A172 (cell line): Measurements from ENCODE around the gene NFKBIB. TPM values are rescaled to one million over a fixed set of nuclear protein-coding genes. Genes with fewer than 3 reads are reported as not detected.
A peak's percentile ranks its signal among the peaks of the same experiment; 100 is the strongest.
"Not testable (repeated sequence)": the region's sequence is repeated elsewhere in the genome, so short reads cannot be mapped to it uniquely, and the experiment has no call there.

ENCODE experiments used
- DNase-seq: peaks from one replicate; pipeline ENCODE4 v3.0.0-alpha.2; 2015; ENCODE audit warnings: low spot score
- total RNA-seq: library from RNA; depleted of rRNA; stranded (reverse); fragments of >200 nt; shearing (Covaris generic); gene quantifications from 2 replicates; pipeline ENCODE4 v1.2.3, GENCODE V29; 2014; rRNA removed

Gene NFKBIB, protein sequence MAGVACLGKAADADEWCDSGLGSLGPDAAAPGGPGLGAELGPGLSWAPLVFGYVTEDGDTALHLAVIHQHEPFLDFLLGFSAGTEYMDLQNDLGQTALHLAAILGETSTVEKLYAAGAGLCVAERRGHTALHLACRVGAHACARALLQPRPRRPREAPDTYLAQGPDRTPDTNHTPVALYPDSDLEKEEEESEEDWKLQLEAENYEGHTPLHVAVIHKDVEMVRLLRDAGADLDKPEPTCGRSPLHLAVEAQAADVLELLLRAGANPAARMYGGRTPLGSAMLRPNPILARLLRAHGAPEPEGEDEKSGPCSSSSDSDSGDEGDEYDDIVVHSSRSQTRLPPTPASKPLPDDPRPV
- total RNA-seq = 16.3 and 17.1 TPM in 2 replicates

DNA sequence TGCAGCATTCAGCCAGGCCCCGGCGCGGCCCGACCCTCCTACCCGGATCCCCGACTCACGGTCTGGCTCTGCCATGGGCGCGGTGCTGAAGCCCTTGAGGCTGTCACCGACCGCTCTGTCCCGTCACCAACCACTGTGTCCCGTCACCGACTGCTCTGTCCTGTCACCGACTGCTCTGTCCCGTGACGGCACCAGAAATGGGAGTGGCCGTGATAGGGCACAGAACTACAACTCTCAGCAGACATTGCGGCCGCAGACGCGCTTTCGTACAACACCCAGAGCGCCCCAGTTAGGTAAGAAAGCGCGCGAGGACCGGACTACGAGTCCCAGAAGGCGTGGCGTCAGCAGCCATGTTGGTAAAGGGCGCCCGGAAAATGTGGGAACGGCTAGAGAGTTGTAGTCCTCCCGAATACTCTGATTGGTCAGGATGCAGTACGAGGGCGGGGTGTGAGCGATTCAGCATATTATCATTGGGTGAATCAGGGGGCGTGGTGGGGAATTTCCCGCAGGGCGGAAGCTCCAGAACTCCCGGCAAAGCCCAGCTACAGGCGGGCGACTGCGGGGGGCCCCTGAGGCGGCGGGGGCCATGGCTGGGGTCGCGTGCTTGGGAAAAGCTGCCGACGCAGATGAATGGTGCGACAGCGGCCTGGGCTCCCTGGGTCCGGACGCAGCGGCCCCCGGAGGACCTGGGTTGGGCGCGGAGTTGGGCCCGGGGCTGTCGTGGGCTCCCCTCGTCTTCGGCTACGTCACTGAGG, at the start of gene NFKBIB, which contains the start of gene SIRT2:
Gene NFKBIB (plus strand): TSS at position 523 of the 755 bp plus-strand sequence. CDS start 64 bp downstream, at position 587.
Gene SIRT2 (minus strand): TSS at position 172 of the 755 bp plus-strand sequence. CDS start 97 bp downstream, at position 75.
- DNase-seq = peak; percentile 100

DNA sequence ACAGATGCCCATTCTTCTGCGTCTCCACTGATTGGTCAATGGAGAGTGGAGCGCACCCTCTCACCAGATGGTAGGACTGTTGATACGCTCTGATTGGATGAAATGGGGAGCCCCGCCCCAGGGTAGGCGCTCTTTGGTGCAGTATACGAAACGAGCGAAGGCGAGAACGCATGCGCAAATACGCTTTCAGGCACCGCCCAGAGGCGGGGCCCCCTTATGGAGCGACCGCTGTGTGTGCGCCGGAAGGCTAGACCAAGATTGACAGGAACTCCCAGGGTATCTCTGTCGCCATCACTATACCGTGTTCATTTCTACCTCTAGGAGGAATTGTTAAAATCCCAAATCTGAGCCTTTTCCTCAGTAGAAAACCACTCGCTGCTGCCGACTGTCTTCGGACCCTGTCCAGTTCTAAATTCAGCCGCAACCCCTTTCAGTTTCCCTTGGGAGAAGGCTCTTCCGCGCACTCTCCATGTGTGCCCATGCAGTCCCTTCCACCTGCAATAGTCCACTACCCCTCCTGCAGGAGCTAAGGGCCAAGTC, 49.3 kb upstream of the NFKBIB start:
- DNase-seq = no peak

DNA sequence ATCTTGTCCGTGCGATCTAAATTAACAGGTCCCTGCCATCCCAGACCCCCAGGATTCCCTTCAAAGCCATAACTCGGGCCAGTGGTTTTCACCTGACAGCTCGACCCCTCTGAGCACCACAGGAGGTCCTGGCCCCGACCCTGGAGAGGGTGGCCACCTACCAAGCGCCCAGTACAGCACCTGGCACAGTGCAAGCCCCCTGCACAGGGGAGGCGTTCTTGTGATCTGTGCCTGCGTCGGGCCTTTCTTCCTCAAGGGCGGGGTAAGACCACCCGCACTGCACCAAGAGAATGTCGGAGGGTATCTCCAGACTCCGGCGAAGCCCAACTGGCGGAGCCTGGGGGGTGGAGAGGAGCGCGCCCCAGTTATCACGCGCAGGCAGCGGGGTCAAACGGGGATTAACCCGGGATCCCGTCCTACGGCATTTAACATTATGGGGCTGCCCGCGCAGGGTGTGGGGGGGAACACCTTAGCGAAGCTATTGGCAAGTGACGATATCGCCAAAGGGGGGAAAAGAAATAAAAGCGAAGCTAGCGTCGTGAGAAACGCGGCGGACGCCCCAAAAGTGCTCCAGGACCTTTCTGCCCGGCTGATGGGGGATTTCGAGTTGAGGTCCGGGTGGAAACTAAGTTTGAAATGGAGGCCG, 48.7 kb upstream of the NFKBIB start:
- no peak for DNase-seq

DNA sequence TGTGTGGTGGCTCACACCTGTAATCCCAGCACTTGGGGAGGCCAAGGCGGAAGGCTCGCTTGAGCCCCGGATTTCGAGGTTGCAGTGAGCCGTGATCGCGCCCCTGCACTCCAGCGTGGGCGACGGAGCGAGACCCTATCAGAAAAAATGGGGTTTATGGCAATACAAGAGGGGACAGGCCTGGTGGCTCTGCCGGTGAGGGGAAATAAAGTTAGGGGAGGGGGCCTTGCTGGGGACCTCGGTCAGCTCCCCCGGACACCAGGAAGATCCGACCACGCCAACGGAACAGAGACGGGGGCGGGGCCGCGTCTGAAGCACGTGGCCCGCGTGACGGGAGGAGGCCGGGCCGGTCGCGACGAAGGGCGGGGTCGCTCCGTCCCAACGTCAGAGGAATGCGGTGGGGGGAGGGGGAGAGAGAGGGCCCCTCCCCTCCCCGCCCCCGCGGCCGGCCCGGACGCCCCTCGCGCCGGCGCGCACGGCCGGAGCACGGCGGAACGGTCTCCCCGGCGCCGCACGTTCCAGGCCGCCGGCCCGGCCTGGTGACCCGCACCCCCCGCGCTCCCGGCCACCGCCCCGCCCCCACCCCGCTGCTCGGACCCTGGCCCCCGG, 48.0 kb upstream of the NFKBIB start:
- DNase-seq = peak; percentile 79

DNA sequence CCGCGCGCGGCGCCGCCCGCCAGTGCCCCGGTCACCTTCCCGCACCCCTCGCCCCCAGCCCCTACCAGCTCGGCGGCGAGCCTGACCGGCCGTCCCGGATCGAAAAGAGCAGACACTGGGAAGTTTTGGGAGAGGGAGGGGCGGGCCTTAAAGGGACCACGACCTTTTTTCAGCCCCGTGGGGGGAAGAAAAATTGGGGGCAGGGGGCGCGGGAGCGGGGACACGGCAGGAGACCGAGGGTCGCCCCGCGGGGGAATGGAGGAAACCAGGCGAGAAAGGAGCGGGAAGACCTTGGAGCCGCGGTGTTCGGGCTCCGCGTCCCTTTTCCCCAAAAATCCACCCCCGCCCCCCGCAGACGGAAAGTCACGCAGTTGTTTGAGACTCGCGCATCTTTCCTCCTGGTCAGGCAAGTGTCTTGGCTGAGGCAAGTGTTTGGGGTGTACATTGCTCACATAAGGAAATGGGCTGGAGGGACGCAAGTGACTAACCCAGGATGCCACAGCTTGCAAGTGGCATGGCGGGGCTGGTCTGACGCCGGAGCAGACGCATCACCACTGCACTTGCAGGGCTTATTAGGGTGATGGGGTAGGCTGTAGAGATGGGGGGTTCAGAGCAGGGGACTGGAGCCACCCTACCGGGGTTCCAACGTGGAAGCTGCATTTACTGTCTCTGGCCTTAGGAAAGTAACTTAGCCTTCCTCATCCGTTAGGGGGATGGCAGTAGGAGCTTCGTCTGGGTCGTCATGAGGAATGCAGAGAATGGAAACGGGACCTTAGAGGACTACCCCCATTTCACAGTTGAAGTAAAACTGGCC, 47.3 kb upstream of the NFKBIB start:
- DNase-seq = peak; percentile 72

DNA sequence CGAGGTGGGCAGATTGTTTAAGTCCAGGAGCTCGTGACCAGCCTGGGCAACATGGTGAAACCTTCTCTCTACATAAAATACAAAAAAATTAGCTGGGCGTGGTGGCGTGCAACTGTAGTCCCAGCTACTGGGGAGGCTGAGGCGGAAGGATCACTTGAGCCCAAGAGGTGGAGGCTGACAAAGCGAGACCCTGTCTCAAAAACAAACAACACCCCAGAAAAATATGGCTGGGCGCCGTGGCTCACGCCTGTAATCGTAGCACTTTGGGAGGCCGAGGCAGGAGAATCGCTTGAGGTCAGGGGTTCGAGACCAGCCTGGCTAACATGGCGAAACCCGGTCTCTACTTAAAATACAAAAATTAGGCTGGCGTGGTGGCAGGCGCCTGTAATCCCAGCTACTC, 46.6 kb upstream of the NFKBIB start:
- no peak for DNase-seq

DNA sequence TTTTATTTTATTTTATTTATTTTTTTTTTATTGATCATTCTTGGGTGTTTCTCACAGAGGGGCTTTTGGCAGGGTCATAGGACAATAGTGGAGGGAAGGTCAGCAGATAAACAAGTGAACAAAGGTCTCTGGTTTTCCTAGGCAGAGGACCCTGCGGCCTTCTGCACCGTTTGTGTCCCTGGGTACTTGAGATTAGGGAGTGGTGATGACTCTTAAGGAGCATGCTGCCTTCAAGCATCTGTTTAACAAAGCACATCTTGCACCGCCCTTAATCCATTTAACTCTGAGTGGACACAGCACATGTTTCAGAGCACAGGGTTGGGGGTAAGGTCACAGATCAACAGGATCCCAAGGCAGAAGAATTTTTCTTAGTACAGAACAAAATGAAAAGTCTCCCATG, 44.8 kb upstream of the NFKBIB start:
- DNase-seq = not testable (repeated sequence)

DNA sequence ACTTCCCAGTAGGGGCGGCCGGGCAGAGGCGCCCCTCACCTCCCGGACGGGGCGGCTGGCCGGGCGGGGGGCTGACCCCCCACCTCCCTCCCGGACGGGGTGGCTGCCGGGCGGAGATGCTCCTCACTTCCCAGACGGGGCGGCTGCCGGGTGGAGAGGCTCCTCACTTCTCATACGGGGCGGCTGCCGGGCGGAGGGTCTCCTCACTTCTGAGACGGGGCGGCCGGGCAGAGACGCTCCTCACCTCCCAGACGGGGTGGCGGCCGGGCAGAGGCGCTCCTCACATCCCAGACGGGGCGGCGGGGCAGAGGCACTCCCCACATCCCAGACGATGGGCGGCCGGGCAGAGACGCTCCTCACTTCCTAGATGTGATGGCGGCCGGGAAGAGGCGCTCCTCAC, 44.0 kb upstream of the NFKBIB start:
- DNase-seq = not testable (repeated sequence)

DNA sequence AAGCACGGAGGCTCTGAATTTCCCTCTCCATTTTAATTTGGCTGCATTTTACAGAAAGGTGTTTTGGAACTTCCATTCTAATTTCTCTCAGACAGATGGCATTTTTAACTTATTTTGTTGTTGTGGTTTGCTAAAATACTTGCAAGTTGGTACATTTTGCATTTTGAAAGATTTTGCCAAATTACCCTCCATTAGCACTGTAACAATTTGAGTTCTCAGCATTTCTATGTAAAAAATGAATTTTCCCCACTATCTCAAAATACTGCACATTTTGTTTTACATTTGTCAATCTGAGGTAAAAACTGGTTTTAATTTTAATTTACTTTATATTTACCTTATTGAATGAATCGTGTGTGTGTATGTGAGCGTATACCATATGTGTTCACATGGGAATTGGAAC, 43.0 kb upstream of the NFKBIB start:
- DNase-seq = no peak

DNA sequence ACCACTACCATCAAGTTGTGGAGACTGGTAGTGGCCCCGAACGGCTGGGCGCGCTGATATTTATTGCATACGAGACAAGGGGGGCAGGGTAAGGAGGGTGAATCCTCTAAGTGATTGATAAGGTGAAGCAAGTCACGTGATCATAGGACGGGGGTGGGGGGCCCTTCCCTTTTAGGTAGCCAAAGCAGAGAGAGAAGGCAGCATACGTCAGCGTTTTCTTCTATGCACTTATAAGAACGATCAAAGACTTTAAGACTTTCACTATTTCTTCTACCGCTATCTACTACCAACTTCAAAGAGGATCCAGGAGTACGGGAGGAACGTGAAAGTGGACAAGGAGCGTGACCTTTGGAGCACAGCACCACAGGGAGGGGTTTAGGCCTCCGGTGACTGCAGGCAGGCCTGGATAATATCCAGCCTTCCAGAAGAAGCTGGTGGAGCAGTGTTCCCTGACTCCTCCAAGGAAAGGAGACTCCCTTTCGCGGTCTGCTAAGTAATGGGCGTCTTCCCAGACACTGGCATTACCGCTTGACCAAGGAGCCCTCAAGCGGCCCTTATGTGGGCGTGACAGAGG, 40.1 kb upstream of the NFKBIB start:
- DNase-seq = not testable (repeated sequence)

DNA sequence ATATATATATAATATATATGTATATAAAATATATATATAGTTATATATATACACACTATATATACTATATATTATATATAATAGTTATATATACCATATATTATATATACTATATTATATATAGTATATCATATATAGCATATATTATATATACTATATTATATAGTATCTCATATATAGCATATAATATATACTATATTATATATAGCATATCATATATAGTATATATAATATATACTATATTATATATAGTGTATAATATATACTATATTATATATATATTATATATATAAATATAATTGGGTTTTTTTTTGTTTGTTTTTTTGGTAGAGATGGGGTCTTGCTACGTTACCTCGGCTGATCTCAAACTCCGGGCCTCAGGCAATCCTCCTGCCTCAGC, 38.4 kb upstream of the NFKBIB start:
- DNase-seq = no peak

DNA sequence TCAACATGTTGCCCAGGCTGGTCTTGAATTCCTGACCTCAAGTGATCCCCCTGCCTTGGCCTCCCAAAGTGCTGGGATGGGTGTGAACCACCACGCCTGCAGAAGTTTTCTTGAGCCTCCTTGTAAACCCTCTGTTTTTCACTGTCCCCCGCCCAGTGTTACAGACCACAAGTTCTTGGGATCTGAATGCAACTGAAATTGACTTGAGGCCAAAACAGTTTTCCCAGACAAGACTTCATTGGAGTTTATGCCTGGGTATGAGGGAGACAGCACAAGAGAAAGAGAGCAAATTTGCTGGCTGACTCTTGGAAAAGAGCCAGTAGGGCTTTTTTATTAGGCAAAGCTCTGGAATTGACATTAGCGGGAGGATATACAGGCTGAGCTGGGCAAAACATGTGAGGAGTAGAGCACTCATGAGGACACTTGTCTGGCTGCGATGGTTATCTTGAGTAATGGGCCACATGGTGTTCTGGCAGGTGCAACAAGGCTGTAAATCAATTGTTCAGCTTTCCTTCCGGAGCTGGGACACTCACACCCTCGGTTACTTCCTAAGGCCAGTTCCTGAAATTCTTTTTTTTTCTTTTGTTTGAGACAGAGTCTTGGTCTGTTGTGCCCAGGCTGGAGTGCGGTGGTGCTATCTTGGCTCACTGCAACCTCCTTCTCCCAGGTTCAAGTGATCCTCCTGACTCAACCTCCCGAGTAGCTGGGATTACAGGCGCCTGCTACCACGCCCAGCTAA, 37.3 kb upstream of the NFKBIB start:
- DNase-seq = peak; percentile 98

DNA sequence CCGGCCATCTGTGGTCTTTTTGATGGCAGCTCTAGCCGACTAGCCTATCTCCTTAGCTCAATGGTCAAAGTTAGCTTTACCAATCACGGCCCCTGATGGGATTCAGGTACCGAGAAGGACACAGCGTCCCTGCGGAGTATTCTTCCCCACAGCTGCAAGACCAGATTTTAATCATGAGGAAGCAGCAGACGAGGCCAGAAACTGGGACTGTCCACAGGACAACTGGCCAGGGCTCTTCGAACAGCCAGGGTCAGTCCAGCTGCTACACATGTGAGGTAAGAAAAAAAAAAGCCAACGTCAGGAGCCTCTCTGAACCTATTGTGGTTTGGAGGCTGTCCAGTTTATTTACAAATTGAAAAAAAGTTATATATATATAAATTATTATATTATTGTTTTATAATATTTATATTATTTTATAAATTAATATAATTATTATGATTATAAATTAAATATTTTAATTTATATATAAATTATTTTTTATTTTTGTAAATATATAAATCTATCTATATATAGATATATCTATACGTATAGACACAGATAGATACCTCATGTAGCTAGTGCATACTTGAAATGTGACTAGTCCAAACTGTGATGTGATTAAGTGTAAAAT, 32.5 kb upstream of the NFKBIB start:
- no peak for DNase-seq

DNA sequence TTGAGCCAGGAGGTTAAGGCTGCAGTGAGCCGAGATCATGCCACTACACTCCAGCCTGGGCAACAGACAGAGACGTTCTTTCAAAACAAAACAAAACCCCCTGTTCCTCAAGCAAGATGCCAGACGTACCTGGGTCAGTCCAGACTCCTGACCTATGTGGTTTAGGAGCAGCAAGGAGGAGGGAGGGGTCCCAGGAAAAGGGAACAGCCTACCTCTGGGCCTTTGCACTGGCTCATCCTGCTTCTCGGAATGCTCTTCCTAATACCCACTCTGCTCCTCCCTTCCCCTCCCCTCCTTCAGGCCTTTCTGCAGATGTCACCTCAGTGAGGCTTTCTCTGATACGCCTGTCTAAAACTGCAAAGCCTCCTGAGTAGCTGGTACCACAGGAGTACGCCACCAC, 31.2 kb upstream of the NFKBIB start:
- DNase-seq = no peak

DNA sequence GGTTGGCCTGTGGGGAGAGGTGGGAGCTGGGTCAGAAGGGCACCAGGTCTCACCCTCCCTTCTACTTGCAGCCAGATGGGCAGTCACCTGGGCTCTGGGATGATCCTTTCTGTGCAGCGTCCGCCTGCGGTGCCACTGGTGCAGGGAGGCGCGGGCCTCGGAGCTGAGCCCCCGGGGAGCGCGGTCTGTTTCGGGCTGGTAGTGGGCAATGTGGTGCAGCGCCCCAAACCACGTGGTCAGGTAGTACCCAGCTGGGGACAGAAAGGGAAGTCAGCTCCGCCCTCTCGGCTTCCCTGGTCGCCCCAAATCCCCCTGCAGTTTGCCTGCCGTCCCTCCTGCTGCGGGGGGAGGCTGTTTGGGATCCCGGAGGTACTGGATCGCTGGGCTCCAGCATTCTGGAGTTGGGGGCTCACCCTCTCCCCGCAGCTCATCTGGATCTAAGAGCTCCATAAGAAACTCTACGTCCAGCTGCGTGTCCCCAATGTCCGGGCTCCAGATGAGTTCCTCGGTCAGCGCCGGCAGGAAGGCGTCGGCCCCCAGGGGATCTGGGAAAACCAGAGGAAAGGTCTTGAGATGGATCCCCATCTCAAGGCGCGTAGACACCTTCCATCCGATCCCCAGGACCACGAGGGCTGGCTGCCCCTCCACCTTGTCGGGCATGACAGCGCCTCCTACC, 30.5 kb upstream of the NFKBIB start:
- DNase-seq = no peak

DNA sequence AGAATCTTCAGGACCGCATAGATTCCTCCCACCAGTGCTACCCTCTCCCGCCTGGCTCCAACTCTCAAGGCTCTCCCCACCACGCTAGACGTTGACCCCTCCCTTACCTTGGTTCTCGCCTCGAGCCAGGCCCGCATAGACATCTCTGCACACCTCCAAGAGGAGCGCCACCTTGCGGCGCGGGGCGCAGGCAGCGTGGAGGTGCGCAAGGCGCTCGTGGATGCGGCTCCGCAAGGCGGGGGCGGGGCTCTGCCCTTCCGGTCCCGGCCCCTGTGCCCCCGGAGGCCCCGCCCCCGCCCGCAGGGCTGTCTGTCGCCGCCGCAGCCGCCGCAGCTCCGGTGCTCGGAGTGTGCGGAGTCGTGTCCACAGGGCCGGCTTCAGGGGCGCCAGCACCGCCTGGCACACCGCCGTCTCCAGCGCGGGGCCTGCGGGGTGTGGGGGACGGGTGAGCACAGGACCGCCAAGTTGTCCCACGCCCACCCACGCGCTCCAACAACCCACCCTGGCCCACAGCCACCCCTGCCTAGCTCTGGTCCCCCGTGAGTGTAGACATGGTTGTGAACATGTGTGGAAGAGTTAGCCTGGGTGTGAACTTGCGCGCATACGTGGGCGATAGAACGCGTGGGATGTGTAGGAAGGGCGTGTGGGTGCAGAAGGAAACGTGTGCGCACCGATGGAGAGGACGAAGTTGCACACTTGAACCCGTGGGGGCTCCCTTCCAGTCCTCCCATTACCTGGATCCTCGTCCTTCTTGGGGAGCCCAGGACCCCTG, 29.7 kb upstream of the NFKBIB start:
- no peak for DNase-seq

DNA sequence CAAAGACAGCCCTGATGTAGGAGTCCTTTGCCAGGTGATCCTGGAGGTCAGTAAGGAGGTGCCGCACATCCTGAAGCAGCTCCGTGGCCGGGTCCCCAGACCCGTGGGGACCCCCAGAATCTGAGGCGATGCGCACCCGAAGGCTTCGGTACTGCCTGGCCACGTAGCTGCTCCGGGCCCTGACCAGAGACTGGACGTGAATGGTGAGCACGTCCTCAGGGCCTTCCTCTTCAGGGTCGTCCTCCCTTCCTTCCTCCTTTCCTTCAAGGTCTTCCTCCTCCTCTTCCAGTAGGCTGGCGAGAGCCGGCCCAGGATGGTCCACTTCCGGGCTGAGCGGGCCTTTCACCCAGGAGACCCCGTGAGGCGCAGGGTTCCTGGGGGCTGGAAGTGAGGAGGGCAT, 29.2 kb upstream of the NFKBIB start:
- no peak for DNase-seq

DNA sequence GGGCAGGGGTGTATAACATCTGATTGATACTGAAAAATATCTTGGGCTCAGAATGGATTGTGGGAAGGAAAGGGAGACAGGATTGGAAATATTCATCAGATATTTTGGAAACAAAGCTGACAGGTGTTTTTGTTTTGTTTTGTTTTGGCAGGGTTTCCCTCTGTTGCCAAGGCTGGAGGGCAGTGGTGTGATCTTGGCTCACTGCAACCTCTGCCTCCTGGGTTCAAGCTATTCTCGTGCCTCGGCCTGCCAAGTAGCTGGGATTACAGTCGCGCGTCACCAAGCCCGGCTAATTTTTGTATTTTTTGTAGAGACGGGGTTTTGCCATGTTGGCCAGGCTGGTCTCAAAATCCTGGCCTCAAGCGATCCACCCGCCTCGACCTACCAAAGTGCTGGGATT, 26.4 kb upstream of the NFKBIB start:
- not testable (repeated sequence) for DNase-seq
